ENCODE results near the gene CHRNE. TPM values are rescaled to one million over a fixed set of nuclear protein-coding genes. Genes with fewer than 3 reads are reported as not detected.

The CHRNE gene
- total and polyA plus RNA-seq, 2 of the 13 experiments (the other 11 are each of a cell fraction or from before 2014, with no cell fraction given) = 0.53 to 0.59 TPM

GRCh38 chr17:4950746-4951204, 47.9 kb upstream of the CHRNE start, which contains the start of gene ENO3 (continued):
- TF ChIP-seq ZNF552 (CRISPR knock-in tag; IDR thresholded peaks at IDR 0.05; ENCODE audit: borderline replicate concordance) (no peak), ZFX (CRISPR knock-in tag; IDR thresholded peaks at IDR 0.05; ENCODE audit: low read depth) (peak; percentile 62; the same call in 1 of the 2 replicates), GABPA (IDR thresholded peaks at IDR 0.05; ENCODE audit: low read depth, low read length) (no peak), GABPA (CRISPR knock-in tag; IDR thresholded peaks at IDR 0.05; ENCODE audit: low read depth) (0 out of 2 replicates have a peak, but pooled peaks have one; percentile 30), THAP9 (CRISPR knock-in tag; IDR thresholded peaks at IDR 0.05; ENCODE audit: borderline replicate concordance) (peak; percentile 67; the same call in 1 of the 2 replicates), SP4 (CRISPR knock-in tag; IDR thresholded peaks at IDR 0.05) (peak; percentile 47; the same call in 1 of the 2 replicates), ZBTB49 (CRISPR knock-in tag; IDR thresholded peaks at IDR 0.05; ENCODE audit: borderline replicate concordance) (no peak), ZNF646 (CRISPR knock-in tag; IDR thresholded peaks at IDR 0.05) (no peak), SNRNP70 (IDR thresholded peaks at IDR 0.05; ENCODE audit: low read depth, low read length) (no peak), DRAP1 (CRISPR knock-in tag; IDR thresholded peaks at IDR 0.05) (peak; percentile 85; the same call in 1 of the 2 replicates), ZBTB1 (CRISPR knock-in tag; IDR thresholded peaks at IDR 0.05; ENCODE audit: borderline replicate concordance) (no peak), ZNF547 (CRISPR knock-in tag; IDR thresholded peaks at IDR 0.05) (no peak), ZNF3 (CRISPR knock-in tag; IDR thresholded peaks at IDR 0.05) (no peak), ZNF441 (CRISPR knock-in tag; IDR thresholded peaks at IDR 0.05; ENCODE audit: borderline replicate concordance) (peak; percentile 29; the same call in 1 of the 2 replicates), SAP130 (CRISPR knock-in tag; IDR thresholded peaks at IDR 0.05; ENCODE audit: low read depth) (peak; percentile 71; the same call in 1 of the 2 replicates), BRD4 (CRISPR knock-in tag; IDR thresholded peaks at IDR 0.05) (0 out of 2 replicates have a peak, but pooled peaks have one; percentile 28), ZGPAT (CRISPR knock-in tag; IDR thresholded peaks at IDR 0.05) (no peak)
